BE2C (cell line): ENCODE results near the gene GET4.

ENCODE experiments used
- DNase-seq: peaks from one replicate; pipeline ENCODE4 v3.0.0-alpha.2; 2020
- H3K27me3 ChIP-seq: fragments of 250-450 bp; sonication (Bioruptor Pico); 2 replicates; pipeline ENCODE4 v1.5.1; 2020; ENCODE audit warnings: mild to moderate bottlenecking
- H3K36me3 ChIP-seq: fragments of 250-450 bp; sonication (Bioruptor Pico); 2 replicates; pipeline ENCODE4 v1.5.1; 2020; ENCODE audit warnings: mild to moderate bottlenecking
- H3K4me1 ChIP-seq: fragments of 250-450 bp; sonication (Bioruptor Pico); 2 replicates; pipeline ENCODE4 v1.5.1; 2020
- H3K4me3 ChIP-seq: 2 replicates; pipeline ENCODE4 v1.5.1; 2011; ENCODE audit warnings: low read depth, low read length
- H3K9me3 ChIP-seq: fragments of 250-450 bp; sonication (Bioruptor Pico); 2 replicates; pipeline ENCODE4 v1.5.1; 2020
- TF ChIP-seq, protein P1 (sequence below): IDR thresholded peaks from 2 replicates; pipeline ENCODE4 v1.5.1; 2012; ENCODE audit warnings: mild to moderate bottlenecking, low read depth, low read length

Gene GET4

GRCh38 chr7:897771-898376 is 21.5 kb downstream of the GET4 start:
- Histone ChIP-seq H3K36me3 (peaks cover 42% of the 10 kb centered on the region), H3K4me1 (peaks cover 17% of the 10 kb centered on the region), H3K9me3 (no peaks in the 10 kb centered on the region; the same call in 1 of the 2 replicates), H3K27me3 (no peaks in the 10 kb centered on the region), H3K4me3 (no peak overlapping the region)
- TF ChIP-seq, protein P1, sequence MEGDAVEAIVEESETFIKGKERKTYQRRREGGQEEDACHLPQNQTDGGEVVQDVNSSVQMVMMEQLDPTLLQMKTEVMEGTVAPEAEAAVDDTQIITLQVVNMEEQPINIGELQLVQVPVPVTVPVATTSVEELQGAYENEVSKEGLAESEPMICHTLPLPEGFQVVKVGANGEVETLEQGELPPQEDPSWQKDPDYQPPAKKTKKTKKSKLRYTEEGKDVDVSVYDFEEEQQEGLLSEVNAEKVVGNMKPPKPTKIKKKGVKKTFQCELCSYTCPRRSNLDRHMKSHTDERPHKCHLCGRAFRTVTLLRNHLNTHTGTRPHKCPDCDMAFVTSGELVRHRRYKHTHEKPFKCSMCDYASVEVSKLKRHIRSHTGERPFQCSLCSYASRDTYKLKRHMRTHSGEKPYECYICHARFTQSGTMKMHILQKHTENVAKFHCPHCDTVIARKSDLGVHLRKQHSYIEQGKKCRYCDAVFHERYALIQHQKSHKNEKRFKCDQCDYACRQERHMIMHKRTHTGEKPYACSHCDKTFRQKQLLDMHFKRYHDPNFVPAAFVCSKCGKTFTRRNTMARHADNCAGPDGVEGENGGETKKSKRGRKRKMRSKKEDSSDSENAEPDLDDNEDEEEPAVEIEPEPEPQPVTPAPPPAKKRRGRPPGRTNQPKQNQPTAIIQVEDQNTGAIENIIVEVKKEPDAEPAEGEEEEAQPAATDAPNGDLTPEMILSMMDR: no peak
- DNase-seq: peak; percentile 79

DNA sequence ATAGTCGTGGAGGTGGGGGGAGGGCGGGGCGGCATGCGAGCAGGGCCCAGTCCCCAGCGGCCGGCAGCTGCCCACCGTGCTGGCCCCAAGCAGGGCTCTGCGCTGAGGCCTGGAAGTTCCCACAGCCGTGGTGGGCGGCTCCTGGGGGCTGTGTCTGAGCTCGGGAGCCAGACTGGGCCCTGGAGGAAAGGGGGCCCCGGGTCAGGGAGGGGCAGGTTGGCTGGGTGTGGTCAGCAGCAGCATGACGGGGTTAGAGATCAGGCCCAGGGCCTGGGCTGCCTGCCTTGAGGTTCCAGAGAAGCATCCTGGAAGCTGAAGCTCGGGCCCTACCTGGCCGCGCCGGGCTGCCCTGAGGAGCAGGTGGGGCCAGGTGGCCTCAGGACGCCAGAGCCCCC is 22.1 kb downstream of the GET4 start:
- Histone ChIP-seq H3K36me3 (peaks cover 42% of the 10 kb centered on the region), H3K4me3 (no peak overlapping the region), H3K4me1 (peaks cover 17% of the 10 kb centered on the region), H3K9me3 (no peaks in the 10 kb centered on the region; the same call in 1 of the 2 replicates), H3K27me3 (no peaks in the 10 kb centered on the region)
- no peak for DNase-seq
- TF ChIP-seq, protein P1: no peak

- TF ChIP-seq, protein P1: no peak
- Histone ChIP-seq H3K4me1 (peaks cover 17% of the 10 kb centered on the region), H3K4me3 (no peak overlapping the region), H3K36me3 (peaks cover 37% of the 10 kb centered on the region), H3K27me3 (no peaks in the 10 kb centered on the region), H3K9me3 (no peaks in the 10 kb centered on the region; the same call in 1 of the 2 replicates)
- DNase-seq: no peak
Measured at GRCh38 chr7:898855-899681, 22.7 kb downstream of the GET4 start.

GRCh38 chr7:899806-900205 is 23.5 kb downstream of the GET4 start:
- no peak overlapping the region for H3K4me3 ChIP-seq
- no peak for DNase-seq
- peaks cover 17% of the 10 kb centered on the region for H3K4me1 ChIP-seq
- TF ChIP-seq, protein P1: no peak
- no peaks in the 10 kb centered on the region; the same call in 1 of the 2 replicates for H3K9me3 ChIP-seq
- H3K36me3 ChIP-seq: peaks cover 31% of the 10 kb centered on the region
- H3K27me3 ChIP-seq: peaks cover 6% of the 10 kb centered on the region

DNA sequence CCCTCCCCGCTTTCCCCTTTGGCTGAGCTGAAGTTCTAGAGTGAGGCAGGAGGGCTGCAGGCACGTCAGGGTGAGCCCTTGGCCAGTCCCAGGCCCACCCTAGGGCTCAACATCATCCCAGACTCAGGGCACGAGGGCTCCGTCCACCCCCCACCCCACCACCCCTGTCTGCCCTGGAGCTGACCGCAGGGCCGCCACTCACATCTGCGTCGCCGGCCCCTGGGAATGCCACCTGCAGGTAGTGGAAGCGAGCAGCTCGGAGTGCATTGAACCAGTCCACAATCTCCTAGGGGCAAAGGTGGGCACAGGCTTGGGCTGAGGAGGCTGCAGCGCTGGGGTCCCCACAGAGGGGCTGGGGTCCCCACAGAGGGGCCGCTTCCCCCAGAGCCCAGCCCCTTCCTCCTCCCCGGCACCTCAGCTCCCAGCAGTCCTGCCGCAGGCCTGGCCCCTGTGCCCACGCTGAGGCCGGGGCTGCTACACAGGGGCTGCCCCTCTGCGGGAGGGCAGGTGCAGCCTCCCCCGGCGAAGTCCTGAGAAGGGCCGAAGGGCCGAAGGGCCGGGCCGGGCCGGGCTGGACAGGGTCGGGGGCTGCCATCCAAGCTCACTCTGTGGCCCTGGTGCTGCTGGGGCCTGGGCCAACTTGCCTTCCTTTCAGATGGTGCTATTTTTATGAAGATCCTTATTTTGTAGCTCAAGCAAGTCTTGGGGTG is 24.1 kb downstream of the GET4 start:
- Histone ChIP-seq H3K4me3 (no peak overlapping the region), H3K4me1 (peaks cover 17% of the 10 kb centered on the region), H3K9me3 (no peaks in the 10 kb centered on the region; the same call in 1 of the 2 replicates), H3K36me3 (peaks cover 24% of the 10 kb centered on the region), H3K27me3 (peaks cover 8% of the 10 kb centered on the region)
- no peak for DNase-seq
- TF ChIP-seq, protein P1: no peak
